Myocyte (in vitro differentiated cells): ENCODE results near the gene SPINT4. TPM values are rescaled to one million over a fixed set of nuclear protein-coding genes. Genes with fewer than 3 reads are reported as not detected.
"Not testable (repeated sequence)": the region's sequence is repeated elsewhere in the genome, so short reads cannot be mapped to it uniquely, and the experiment has no call there.

Source experiments
- DNase-seq: peaks from one replicate; pipeline ENCODE4 v3.0.0-alpha.2; 2012; ENCODE audit warnings: low read depth
- polyA plus RNA-seq: library from polyadenylated mRNA; unstranded; fragments of >200 nt; gene quantifications from one replicate; pipeline ENCODE4 v1.2.1, GENCODE V29; 2012; ENCODE audit warnings: missing spikeins
- total RNA-seq: library from RNA; depleted of rRNA; stranded (reverse); fragments of >200 nt; gene quantifications from 2 replicates; pipeline ENCODE4 v1.2.3, GENCODE V29; 2014

The SPINT4 gene
- total RNA-seq: not detected in 2 replicates
- not detected for polyA plus RNA-seq

- DNase-seq: no peak
Observed at GRCh38 chr20:45722047-45722446, at the start of gene SPINT4. SPINT4 (plus strand) TSS chr20:45722347; CDS start chr20:45722368, 21 bp downstream.

GRCh38 chr20:45672765-45673164 is 49.4 kb upstream of the SPINT4 start:
- DNase-seq: no peak

GRCh38 chr20:45679650-45680049 is 42.5 kb upstream of the SPINT4 start:
- DNase-seq: no peak

GRCh38 chr20:45685896-45686295 is 36.3 kb upstream of the SPINT4 start:
- no peak for DNase-seq

GRCh38 chr20:45693346-45693745 is 28.8 kb upstream of the SPINT4 start:
- DNase-seq: not testable (repeated sequence)

GRCh38 chr20:45695496-45695895 is 26.7 kb upstream of the SPINT4 start:
- DNase-seq: no peak

GRCh38 chr20:45701104-45701503 is 21.0 kb upstream of the SPINT4 start:
- DNase-seq: no peak

- DNase-seq: no peak
Observed at GRCh38 chr20:45701873-45702272, 20.3 kb upstream of the SPINT4 start, which contains the start of gene WFDC13. WFDC13 (plus strand) TSS chr20:45702038; CDS start chr20:45702124, 86 bp downstream.

- peak; percentile 47 for DNase-seq
Observed at GRCh38 chr20:45704969-45705637, 17.0 kb upstream of the SPINT4 start, which contains the start of gene WFDC10B. WFDC10B (minus strand) TSS chr20:45705019; CDS start chr20:45685992, 19,027 bp downstream.

- not testable (repeated sequence) for DNase-seq
Observed at GRCh38 chr20:45716141-45716688, 5.9 kb upstream of the SPINT4 start.

- peak; percentile 1 for DNase-seq
Observed at GRCh38 chr20:45725134-45725533, 3.0 kb downstream of the SPINT4 start.

GRCh38 chr20:45727044-45727443 is 4.9 kb downstream of the SPINT4 start:
- peak; percentile 31 for DNase-seq

GRCh38 chr20:45732199-45732598 is 10.1 kb downstream of the SPINT4 start:
- DNase-seq: no peak

GRCh38 chr20:45735552-45735951 is 13.4 kb downstream of the SPINT4 start:
- DNase-seq: no peak

GRCh38 chr20:45735988-45736387 is 13.8 kb downstream of the SPINT4 start:
- DNase-seq: no peak

- no peak for DNase-seq
Observed at GRCh38 chr20:45742596-45742995, 20.4 kb downstream of the SPINT4 start.

- DNase-seq: no peak
Observed at GRCh38 chr20:45745015-45745414, 22.9 kb downstream of the SPINT4 start.

GRCh38 chr20:45751721-45752120 is 29.6 kb downstream of the SPINT4 start:
- peak; percentile 18 for DNase-seq

- peak; percentile 47 for DNase-seq
Observed at GRCh38 chr20:45752746-45753145, 30.6 kb downstream of the SPINT4 start.

- no peak for DNase-seq
Observed at GRCh38 chr20:45758096-45758495, 35.9 kb downstream of the SPINT4 start.

- not testable (repeated sequence) for DNase-seq
Observed at GRCh38 chr20:45759921-45760320, 37.8 kb downstream of the SPINT4 start.

GRCh38 chr20:45761966-45762365 is 39.8 kb downstream of the SPINT4 start:
- not testable (repeated sequence) for DNase-seq
